Muscle of leg (tissue), 11 donors: ENCODE data around the gene HAND1. TPM values are rescaled to one million over a fixed set of nuclear protein-coding genes. Genes with fewer than 3 reads are reported as not detected.

Experiments
- DNase-seq: peaks from one replicate; pipeline ENCODE4 v3.0.0; 2013
- H3K27ac ChIP-seq: one replicate; pipeline ENCODE4 v1.5.1; 2013; ENCODE audit warnings: mild to moderate bottlenecking, low read length, control low read depth
- H3K27me3 ChIP-seq: one replicate; pipeline ENCODE4 v1.6.1; 2013; ENCODE audit warnings: low read length; ENCODE audit not compliant: control insufficient read depth, insufficient read depth
- H3K36me3 ChIP-seq: one replicate; pipeline ENCODE4 v1.6.1; 2013; ENCODE audit warnings: low read length; ENCODE audit not compliant: control insufficient read depth, insufficient read depth
- H3K4me1 ChIP-seq: one replicate; pipeline ENCODE4 v1.6.1; 2013; ENCODE audit warnings: low read length; ENCODE audit not compliant: control insufficient read depth, insufficient read depth
- H3K4me3 ChIP-seq: one replicate; pipeline ENCODE4 v1.5.1; 2013; ENCODE audit warnings: low read length, control low read depth
- H3K9me3 ChIP-seq: replicated peaks from 2 replicates; pipeline ENCODE4 v1.6.1; 2013; ENCODE audit warnings: low read depth, low read length; ENCODE audit not compliant: control insufficient read depth
- WGBS: methylation state at CpG from one replicate; pipeline ENCODE4 v1.1.5; 2013; ENCODE audit warnings: missing lambda C conversion rate; ENCODE audit not compliant: insufficient coverage; 5-methylcytosine and 5-hydroxymethylcytosine counted together
- polyA plus RNA-seq, 8 donors: library from polyadenylated mRNA; unstranded; fragments of 120-200 nt; gene quantifications; one replicate each; pipeline versions ENCODE4 v1.2.1 to v1.2.3, GENCODE V29; 2013; ENCODE audit warnings: inconsistent platforms in 1 of 8, low replicate concordance in 1 of 8; ENCODE audit not compliant: insufficient read length in 8 of 8, insufficient read depth in 1 of 8
- total RNA-seq: library from RNA; stranded (reverse); fragments of 120-200 nt; gene quantifications from one replicate; pipeline ENCODE4 v1.2.4, GENCODE V29; 2013

The HAND1 gene
- total and polyA plus RNA-seq, 9 donors, result 0.21 TPM; not detected in 8

- H3K27ac ChIP-seq, result no peak overlapping the region
- no peaks in the 10 kb centered on the region for H3K36me3 ChIP-seq
- no peaks in the 10 kb centered on the region for H3K9me3 ChIP-seq
- WGBS, result 71% methylated on average over 11 of the region's 11 CpGs
- H3K4me3 ChIP-seq, result no peak overlapping the region
- peaks cover 4% of the 10 kb centered on the region for H3K27me3 ChIP-seq
- DNase-seq, result no peak
- H3K4me1 ChIP-seq, result no peaks in the 10 kb centered on the region
Measured at GRCh38 chr5:154506716-154507080, 28.7 kb upstream of the HAND1 start.

GRCh38 chr5:154506049-154506715 is 28.2 kb upstream of the HAND1 start:
- H3K36me3 ChIP-seq, result no peaks in the 10 kb centered on the region
- no peaks in the 10 kb centered on the region for H3K4me1 ChIP-seq
- peaks cover 5% of the 10 kb centered on the region for H3K27me3 ChIP-seq
- DNase-seq, result no peak
- H3K27ac ChIP-seq, result no peak overlapping the region
- no peak overlapping the region for H3K4me3 ChIP-seq
- H3K9me3 ChIP-seq, result no peaks in the 10 kb centered on the region
- WGBS, result 70% methylated on average over 5 of the region's 8 CpGs

- no peaks in the 10 kb centered on the region for H3K9me3 ChIP-seq
- H3K4me1 ChIP-seq, result no peaks in the 10 kb centered on the region
- no peak overlapping the region for H3K4me3 ChIP-seq
- WGBS, result 47% methylated on average over 10 of the region's 10 CpGs
- H3K27me3 ChIP-seq, result peaks cover 5% of the 10 kb centered on the region
- H3K27ac ChIP-seq, result no peak overlapping the region
- no peaks in the 10 kb centered on the region for H3K36me3 ChIP-seq
- no peak for DNase-seq
Measured at GRCh38 chr5:154505567-154505966, 27.5 kb upstream of the HAND1 start.

DNA sequence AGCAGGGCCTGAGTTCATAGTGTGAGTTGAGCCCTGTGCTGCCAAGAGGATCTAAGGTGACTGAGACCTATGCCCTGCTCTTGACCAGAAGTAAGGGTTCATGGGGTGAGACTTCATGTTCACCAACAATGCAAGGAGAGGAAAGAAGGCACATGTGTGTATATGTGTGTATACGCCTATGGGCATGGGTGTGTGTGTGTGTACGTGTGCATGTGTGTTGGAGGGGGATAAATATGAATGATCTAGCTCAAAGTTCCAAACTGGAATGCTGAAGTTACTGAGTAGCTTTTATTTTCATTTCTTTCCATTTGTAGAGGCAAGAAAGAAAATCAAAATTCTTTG is 25.6 kb upstream of the HAND1 start:
- no peak overlapping the region for H3K27ac ChIP-seq
- no peak overlapping the region for H3K4me3 ChIP-seq
- WGBS, result no CpG with 5 or more reads among the region's 2 CpGs
- H3K4me1 ChIP-seq, result no peaks in the 10 kb centered on the region
- no peaks in the 10 kb centered on the region for H3K36me3 ChIP-seq
- peaks cover 12% of the 10 kb centered on the region for H3K27me3 ChIP-seq
- H3K9me3 ChIP-seq, result no peaks in the 10 kb centered on the region
- no peak for DNase-seq

DNA sequence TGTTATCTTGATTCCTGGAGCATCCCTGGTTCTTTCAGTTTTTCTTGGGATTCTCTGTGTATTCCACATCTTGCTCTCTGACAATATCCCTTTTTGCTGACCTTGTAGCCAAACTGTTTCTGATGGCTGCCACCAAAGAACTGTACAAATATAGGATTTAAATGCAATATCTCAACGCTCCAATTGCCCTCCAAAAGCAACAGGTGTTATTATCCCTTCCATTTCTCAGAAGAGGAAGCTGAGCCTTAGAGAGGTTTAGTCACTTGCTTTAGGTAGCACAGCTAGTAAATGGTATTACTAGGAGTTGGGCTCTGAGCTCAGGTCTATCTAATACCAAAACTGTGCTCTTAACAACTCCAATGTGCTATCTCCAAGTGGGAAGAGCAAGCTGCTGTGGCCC is 24.2 kb upstream of the HAND1 start:
- peaks cover 21% of the 10 kb centered on the region for H3K27me3 ChIP-seq
- H3K4me1 ChIP-seq, result no peaks in the 10 kb centered on the region
- H3K27ac ChIP-seq, result no peak overlapping the region
- no peaks in the 10 kb centered on the region for H3K9me3 ChIP-seq
- H3K4me3 ChIP-seq, result no peak overlapping the region
- H3K36me3 ChIP-seq, result no peaks in the 10 kb centered on the region
- DNase-seq, result no peak
- WGBS, result no CpG with 5 or more reads among the region's 1 CpG

GRCh38 chr5:154501566-154501965 is 23.5 kb upstream of the HAND1 start:
- 45% methylated on average over 1 of the region's 2 CpGs for WGBS
- Histone ChIP-seq H3K9me3 (no peaks in the 10 kb centered on the region), H3K4me3 (no peak overlapping the region), H3K27ac (no peak overlapping the region), H3K27me3 (peaks cover 22% of the 10 kb centered on the region), H3K4me1 (no peaks in the 10 kb centered on the region), H3K36me3 (no peaks in the 10 kb centered on the region)
- no peak for DNase-seq

- WGBS, result 86% methylated on average over 1 of the region's 2 CpGs
- no peak for DNase-seq
- no peaks in the 10 kb centered on the region for H3K4me1 ChIP-seq
- H3K27me3 ChIP-seq, result peaks cover 27% of the 10 kb centered on the region
- H3K4me3 ChIP-seq, result no peak overlapping the region
- H3K9me3 ChIP-seq, result no peaks in the 10 kb centered on the region
- no peak overlapping the region for H3K27ac ChIP-seq
- H3K36me3 ChIP-seq, result no peaks in the 10 kb centered on the region
Measured at GRCh38 chr5:154498994-154499393, 21.0 kb upstream of the HAND1 start.

DNA sequence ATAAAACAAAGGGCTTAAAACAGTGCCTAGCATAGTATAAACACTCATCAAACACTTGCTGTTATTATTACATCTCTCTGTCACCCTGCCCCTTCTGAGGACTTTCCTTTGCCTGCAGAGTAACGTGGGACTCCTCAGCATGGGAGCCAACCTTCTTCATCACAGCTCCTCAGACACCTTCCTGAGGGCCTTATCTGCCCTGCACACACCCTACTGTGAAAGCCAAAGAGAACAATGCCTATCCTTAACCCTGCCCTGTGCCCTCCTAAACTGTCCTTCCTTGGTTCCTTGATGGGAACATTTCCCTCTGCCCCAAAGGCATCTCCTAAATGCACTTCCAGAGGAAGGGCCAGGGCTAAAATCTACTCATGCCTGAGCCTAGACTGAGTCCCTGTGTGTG is 20.6 kb upstream of the HAND1 start:
- H3K36me3 ChIP-seq, result no peaks in the 10 kb centered on the region

GRCh38 chr5:154494036-154494435 is 16.0 kb upstream of the HAND1 start:
- H3K27ac ChIP-seq, result no peak overlapping the region
- H3K4me3 ChIP-seq, result no peak overlapping the region
- no peaks in the 10 kb centered on the region for H3K9me3 ChIP-seq
- WGBS, result no CpG with 5 or more reads among the region's 4 CpGs
- peaks cover 51% of the 10 kb centered on the region for H3K27me3 ChIP-seq
- no peaks in the 10 kb centered on the region for H3K36me3 ChIP-seq
- DNase-seq, result no peak
- H3K4me1 ChIP-seq, result no peaks in the 10 kb centered on the region

More for the DNA sequence above, 20.6 kb upstream of the HAND1 start:
- peaks cover 29% of the 10 kb centered on the region for H3K27me3 ChIP-seq
- no peak for DNase-seq
- no peak overlapping the region for H3K27ac ChIP-seq
- 29% methylated on average over 1 of the region's 1 CpG for WGBS
- no peaks in the 10 kb centered on the region for H3K9me3 ChIP-seq
- H3K4me3 ChIP-seq, result no peak overlapping the region
- H3K4me1 ChIP-seq, result no peaks in the 10 kb centered on the region

- no peak overlapping the region for H3K27ac ChIP-seq
- H3K27me3 ChIP-seq, result peaks cover 50% of the 10 kb centered on the region
- 35% methylated on average over 22 of the region's 29 CpGs for WGBS
- H3K4me1 ChIP-seq, result no peaks in the 10 kb centered on the region
- no peaks in the 10 kb centered on the region for H3K9me3 ChIP-seq
- DNase-seq, result no peak
- H3K36me3 ChIP-seq, result no peaks in the 10 kb centered on the region
- no peak overlapping the region for H3K4me3 ChIP-seq
Measured at GRCh38 chr5:154493274-154493673, 15.2 kb upstream of the HAND1 start.

DNA sequence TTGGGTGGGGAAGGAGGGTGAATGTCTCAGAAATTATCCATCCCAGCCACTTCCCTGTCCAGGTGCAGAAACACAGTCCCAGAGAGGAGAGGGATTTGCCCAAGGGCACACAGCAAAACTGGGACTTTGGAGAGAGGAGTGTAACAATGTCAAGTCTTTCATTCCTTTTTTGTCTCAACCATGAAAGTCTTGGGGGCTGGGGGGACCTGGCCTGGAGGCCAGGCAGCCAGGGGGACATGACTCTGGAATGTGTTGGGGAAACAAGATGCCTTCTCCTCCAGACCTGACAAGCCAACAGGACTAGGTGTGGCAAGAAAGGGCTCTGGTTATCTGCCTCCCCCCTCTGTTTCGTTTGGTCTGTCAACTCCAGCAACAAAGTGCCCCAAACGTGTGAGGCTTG is 13.9 kb upstream of the HAND1 start:
- no peaks in the 10 kb centered on the region for H3K9me3 ChIP-seq
- H3K36me3 ChIP-seq, result no peaks in the 10 kb centered on the region
- H3K4me3 ChIP-seq, result no peak overlapping the region
- H3K27ac ChIP-seq, result no peak overlapping the region
- H3K4me1 ChIP-seq, result no peaks in the 10 kb centered on the region
- no CpG with 5 or more reads among the region's 2 CpGs for WGBS
- peaks cover 50% of the 10 kb centered on the region for H3K27me3 ChIP-seq
- no peak for DNase-seq
